Stimulated activated CD8-positive, alpha-beta memory T cell treated with anti-CD3 and anti-CD28 coated beads, Interleukin-7, amount 100 ng/mL, for 4 hours (primary cell): Measurements from ENCODE around the gene SBF2.

Source experiments
- DNase-seq, 2 donors: peaks; one replicate each; pipeline ENCODE4 v3.0.0-alpha.2; 2020; ENCODE audit warnings: low read depth in 2 of 2

Gene SBF2

DNA sequence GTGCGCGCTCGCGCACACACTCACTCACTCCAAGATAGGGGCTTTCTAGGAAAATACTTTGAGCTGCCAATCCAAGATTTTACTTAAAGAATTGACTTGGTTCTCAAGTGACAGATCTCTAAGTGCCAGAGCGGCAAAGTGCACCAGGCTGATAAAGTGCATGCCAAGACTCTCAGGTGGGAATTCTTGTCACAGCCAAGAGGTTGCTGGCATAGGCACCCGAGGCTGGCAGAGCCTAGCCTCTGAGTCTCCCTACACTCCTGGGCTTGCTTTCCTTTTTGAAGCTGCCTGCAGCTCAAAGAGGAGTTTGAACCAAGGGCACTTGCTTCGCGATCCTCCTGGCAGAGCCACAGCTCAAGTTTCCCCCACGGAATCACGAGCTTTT is 8.3 kb upstream of the SBF2 start:
- DNase-seq = no peak

DNA sequence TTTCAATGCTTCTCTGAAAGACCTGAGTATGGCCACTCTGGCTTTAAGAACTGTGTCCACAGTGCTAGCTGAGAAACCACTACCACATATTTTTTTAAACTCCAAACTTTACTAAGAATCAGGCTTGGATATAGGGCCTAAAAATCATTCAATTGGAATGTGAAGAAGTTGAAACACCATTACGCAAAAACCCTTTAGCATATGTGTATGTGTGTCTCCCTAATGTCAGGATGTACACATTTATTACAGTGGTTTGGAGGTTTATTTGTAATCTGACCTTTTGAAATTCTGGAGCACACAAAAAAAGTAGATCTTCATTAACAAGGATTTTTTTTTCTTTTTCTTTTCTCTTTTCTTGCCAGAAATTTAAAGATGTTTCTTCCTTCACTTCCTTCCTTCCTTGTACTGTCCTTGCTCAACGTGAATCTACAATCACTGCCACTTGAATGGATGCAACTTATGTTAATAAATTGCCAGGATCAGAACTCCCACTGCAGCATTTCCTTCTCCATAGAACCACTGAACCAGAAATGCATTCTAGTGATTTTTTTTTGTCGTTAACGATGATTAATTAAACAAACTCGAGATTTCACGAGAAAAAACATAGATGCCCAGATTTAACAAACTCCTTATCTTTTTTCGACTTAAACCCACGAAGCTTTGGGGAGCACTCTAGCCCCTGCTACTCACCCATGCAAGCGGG is 7.8 kb upstream of the SBF2 start:
- no peak for DNase-seq

DNA sequence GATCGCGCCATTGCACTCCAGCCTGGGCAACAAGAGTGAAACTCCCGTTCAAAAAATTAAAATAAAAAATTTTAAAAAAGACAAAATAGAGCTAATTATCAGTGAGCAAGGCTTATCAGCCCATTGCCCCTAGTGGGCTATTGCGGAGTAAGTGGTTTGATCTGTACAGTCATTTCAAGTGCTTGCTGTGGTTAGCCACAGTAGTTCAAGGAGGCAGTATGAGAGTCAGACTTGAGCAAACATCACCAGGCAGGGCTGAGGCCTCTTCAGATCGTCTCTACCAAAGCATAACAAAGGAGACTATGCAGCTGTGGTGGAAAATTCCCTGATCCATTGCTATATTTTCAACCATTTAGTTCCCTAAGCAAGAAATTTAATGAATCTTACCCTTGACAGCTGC is 4.3 kb upstream of the SBF2 start:
- peak in 1 of 2 donors; percentile 25 for DNase-seq

DNA sequence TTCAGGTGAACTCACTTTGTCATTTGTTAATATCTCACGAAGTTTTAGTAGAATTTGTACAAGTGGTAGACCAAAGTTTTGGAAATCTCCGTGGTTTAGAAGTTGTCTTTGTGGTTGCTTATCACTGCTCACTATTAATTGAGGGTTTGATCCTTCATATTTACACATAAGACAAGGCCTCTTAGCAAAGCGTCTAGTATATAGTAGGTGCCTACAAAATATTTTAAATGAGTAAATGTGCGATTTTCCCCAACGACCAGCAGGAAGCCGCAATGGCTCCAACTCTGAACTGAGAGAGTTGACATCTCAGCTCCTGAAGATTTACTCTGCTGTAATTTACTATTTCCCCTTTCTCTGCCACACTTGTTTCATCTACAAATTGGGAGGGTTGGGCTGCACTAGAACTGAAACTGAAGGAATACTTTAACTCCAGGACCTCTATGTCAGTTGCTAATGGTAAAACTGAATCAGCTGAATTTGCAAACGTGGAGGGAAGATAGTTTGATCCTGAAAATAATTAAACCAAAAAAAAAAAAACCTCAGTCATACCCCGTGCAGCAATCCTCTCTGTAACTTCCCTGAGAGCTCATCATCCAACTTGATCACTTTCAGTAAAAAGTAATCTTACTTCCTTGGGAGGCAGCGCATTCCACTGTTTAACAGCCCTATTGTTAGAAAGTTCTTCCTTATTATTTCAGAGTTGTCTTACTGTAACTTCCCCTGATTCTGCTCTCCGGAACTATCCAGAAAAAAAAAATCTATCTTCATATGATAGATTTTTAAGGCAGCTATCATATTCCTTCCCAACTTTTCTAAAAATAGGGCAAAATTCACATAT is 1.3 kb upstream of the SBF2 start:
- no peak for DNase-seq

DNA sequence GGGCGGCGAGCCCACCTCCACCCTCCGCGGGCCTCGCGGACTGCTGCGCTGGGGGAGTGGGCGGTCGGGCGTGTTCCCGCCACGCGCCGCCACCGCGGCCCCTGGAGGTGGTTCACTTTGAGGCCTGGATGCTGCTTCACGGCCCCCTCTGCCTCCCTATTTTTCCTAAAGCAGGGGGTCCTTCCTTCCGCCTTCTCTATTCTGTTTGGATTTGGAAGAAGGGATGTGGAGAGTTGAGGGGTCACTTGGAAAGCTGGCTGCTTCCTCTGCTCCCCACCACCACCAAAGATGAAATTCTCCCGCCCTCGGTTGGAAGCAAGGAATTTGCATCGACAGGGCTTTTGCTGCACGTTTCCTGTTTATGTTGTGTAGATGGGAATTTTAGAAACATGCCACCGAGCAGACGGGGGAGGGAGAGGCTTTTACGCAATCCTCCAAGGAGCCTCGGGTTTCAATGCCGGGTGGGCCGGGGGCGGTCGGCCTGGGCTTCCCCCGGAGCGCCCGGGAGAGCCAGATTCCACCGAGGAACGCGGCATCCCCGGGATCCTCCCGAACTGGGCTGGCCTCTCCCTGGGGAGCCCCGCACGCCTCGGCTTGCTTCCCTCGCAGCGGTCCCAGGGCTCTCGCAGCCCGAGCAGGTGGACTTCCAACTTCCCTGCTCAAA is 403 bp upstream of the SBF2 start:
- no peak for DNase-seq

DNA sequence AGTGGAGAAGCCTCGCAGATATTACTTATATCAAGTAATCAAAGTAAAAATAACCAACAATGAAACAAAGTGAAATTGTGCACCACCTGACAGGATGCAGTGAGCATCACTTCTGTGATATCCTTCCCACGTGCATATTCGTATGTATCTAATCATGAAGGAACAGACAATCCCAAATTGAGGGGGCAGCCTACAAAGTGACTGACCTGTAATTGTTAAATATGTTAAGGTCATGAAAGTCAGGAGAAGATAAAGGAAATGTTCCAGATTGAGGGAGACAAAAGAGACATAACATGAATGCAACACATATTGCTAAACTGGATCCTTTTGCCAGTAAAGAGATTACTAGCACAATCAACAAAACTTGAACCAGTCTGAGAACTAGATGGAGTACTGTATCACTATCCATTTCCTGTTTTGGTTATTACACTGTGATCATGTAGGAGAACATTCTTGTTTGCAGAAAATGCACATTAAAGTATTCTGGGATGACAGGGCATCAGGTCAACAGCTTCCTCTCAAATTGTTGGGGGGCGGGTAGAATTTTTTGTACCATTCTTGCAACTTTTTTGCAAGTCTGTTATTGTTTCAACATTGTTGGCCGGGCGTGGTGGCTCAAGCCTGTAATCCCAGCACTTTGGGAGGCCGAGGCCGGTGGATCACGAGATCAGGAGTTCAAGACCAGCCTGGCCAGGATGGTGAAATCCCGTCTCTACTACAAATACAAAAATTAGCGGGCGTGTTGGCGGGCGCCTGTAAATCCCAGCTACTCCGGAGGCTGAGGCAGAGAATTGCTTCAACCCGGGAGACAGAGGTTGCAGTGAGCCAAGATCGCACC is 2.0 kb downstream of the SBF2 start:
- no peak for DNase-seq

DNA sequence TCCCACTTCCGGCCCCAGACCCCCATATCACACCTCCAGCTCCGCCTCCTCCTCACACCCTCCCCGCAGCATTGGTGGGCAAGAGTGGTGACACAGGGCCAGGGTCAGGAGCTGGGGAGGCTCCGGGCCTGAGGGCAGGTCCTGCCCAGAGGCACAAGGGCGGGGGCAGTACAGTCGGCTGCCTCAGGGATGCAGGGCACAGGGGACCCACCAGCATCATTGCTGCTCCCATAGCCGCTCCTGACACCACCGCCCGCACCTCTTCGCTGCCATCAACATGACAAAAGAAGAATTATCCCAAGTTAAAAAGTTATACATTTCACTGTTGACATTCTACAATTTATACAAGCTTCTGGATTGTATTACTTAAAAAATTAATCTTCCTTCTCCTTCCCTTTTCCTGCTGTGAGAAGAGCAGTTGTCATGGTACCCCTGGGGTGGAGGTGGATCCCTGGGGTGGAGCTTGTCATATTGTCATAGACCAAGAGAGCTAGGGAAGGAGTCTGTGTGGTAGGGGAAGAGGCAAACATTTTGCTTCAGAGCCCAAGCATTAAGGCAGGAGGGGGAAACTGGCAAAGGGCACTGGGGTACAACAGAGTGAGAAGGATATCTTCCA is 4.1 kb downstream of the SBF2 start:
- no peak for DNase-seq

DNA sequence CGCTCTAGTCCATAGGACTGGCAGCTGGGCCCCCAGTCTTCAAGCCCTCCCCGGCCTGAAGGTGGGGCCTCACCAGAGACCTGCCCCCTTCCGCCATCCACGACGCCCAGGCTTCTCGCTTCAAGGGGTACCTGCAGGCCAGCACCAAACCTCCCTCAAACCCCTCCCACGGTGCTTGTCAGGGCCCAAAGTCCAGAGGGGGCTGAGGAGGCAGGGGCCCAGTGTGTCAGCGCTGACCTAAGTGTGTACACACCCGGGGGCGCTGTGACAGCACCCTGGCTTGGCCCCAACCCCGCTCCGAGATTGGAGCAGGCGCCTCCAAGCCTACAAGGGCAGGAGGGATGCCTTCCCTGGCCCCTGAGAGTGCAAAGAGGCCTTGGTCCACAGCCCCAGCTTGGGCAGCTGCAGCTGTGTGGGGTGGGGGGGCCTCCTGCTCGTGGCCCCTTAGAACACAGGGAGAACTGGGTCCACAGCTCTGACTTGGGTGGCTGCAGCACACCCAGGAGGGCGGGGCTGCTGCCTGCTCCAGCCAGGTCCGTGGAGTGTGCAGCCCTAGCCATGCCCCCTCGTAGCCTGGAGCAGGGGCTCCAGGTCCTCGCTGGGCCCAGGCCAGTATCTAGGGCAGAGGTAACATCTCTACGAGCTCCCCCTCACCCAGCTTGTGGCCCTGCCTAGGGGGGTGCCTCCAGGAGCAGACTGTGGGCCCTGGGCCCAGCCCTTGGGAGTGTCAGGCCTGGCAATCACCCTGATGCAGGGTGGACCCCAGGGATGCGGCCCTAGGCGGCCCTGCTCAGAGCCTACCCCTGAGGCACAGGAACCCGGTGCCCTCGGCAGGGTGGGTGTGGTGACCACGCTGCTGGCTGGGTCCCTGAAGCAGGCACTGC is 4.9 kb downstream of the SBF2 start:
- no peak for DNase-seq

DNA sequence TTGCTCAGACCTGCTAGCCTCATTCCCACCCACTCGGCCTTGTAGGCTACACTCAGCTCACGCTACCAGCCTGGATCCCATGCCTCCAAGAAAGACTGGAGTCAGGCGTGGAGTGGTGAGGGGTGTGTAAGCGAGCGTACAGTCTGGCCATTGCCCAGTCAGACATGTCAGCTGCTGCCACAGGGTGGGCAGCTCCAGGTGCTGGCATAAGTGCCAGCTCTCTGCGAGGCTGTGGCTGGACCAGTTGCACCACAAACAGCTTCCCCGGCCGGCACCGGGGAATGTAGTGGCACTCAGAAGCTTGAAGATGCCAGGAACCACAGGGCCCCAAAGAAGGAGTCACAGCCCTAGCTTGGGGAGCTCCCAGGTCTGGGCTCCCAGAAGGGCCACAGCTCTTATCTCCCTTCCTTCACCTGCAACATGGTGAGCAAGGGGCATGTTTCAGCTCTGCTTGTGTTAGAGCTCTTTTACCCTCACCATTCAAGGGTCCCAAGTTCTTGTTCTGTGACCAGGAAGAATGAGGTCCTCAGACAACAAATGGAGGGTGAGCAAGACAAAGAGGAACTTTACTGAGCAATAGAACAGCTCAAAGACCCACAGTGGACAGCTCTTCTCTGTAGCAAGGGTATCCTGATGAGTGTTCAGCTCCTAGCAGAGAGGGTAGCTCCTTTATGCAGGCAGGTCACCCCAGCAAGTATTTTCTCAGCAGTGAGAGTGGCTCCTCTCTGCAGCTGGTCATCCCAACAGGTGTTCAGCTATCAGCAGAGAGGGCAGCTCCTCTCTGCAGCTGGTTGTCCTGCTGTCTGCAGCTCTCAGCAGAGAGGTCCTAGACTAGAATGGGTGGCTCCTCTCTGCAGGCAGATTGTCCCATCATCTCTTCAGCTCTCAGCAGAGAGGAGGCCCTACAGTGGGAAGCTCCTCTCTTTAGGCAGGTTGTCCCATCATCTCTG is 6.0 kb downstream of the SBF2 start:
- no peak for DNase-seq

DNA sequence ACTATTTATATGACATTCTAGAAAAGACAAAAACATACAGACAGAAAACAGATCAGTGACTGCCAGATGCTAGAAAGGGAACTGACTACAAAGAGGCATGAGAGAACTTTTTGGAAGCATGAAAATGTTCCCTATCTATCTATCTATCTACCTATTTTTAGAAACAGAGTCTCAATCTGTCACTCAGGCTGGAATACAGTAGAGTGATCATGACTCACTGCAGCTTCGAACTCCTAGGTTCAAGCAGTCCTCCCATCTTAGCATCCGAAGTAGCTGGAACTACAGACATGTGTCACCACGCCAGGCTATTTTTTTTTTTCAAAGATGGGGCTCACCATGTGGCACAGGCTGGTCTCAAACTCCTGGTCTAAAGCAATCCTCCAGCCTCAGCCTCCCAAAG is 6.9 kb downstream of the SBF2 start:
- DNase-seq = no peak

DNA sequence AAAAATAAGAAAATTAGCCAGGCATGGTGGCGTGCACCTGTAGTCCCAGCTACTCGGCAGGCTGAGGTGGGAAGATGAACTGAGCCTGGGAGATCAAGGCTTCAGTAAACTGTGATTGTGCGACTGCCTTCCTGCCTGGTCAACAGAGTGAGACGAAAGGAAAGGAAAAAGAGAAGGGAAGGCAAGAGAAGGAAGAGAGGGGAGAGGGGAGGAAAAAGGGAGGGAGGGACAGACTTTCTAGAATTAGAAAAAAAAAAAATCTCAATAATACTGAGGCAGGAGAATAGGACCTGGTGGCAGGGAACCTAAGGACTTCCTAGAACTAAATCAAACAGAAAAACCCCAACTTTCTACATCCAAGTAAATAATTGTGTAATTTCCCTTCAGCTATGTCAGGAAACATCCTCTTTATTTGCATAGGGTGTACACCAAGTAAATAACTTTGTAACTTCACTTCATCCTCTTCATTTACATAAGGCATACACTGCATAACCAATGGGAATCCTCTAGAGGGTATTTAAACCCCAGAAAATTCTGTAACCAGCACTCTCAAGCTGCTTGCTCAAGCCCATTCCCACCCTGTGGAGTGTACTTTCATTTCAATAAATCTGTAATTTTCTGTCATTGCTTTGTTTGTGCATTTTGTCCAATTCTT is 8.7 kb downstream of the SBF2 start:
- no peak for DNase-seq

DNA sequence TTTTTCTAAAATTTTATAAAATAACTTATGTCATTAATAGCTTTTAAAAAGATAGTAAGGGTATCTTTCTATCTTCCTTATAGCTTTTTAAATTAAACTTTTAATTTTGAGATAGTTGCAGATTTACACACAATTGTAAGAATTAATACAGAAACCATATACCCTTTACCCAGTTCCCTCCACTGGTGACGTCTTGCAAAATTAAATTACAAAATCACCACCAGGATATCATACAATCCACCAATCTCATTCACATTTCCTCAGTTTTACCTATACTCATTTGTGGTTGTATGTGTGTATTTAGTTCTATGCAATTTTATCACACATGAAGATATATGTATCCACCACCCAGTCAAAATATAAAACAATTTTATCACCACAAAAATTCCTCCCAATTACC is 10.0 kb downstream of the SBF2 start:
- no peak for DNase-seq

DNA sequence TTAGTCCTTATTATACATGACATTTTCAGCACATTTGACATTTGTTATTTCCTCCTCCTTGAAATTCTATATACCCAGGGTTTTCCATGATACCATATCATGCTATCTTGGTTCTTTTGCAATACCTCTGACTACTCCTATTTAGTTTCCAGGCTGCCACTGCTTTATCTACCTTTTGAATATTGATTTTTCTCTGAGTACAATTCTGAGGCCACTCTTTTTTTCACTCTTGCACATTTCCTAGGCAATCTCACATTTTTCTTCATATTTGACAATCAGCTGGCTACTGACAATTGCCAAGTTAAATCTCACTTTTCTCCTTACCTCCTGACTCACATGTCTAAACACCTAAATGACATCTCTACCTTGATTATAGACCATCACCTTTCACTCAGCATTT is 11.9 kb downstream of the SBF2 start:
- DNase-seq = no peak

DNA sequence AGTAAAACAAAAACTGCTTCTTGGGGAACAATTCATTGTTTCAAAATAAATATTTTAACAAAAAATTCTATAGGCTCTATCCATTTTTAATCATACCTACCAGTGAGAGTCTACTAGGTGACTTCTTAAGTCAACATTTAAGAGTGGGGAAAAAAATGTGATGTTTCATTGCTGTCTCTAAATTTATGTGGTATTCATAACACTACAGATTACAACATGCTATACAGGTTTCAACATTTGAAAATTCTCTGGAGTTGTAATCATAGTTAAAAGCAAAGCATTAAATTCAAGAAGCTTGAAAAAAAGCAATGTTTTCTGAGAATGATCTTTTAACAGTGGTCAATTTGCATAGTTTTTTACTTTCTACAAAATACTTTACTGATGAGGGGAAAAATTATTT is 18.3 kb downstream of the SBF2 start:
- DNase-seq = no peak

DNA sequence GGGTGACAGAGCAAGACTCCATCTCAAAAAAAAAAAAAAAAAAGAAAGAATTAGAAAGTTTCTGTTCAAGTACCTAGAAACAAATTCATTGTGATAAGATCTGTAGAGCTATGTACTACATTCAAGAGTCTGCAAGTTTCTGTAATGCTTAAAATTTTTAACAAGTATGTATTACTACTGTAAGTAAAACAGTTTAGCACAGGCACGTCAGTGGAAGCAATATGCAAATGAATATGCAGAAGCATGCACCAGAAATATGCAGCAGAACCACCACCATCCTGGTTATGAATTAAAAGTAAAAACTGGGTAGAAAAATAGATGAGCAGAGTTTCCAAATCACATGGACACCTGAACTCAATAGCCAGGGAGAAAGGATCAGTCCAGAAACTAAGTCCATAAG is 19.3 kb downstream of the SBF2 start:
- DNase-seq = no peak

DNA sequence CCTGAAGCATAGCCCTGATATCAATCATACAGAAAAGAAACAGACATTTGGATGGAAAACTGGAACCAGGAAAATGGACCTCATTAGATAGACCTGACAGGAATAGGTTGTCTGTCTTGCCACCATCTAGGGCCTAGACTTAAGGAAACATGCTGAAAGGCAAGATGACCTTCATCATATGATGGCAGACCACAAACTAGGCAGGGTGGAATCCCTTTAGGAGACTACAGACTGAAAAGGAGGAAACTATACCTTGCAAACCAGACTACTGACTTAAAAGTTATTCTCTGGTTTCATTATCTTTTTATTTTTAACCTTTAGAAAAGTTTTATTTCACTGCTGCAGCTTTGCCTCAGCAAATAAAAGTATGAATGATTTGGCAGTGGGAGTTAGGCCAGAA is 20.3 kb downstream of the SBF2 start:
- no peak for DNase-seq

DNA sequence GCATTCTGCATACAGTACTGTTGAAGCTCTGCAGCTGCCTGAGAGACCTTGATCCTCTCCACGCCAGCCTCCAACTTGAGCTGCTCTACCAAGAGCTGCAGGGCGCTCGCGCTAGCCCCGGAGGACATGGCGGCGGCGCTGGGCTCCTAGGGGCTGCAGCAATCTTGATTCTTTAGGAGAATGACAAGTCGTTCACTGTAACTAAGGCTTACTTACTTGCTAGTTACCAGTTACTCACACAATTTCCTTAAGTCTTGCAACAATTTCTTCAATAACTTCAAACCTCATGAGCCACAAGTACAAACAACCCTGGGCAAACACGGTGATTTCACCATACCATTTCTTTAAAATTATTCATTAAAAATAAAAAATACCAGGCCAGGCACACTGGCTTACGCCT is 21.9 kb downstream of the SBF2 start:
- no peak for DNase-seq

DNA sequence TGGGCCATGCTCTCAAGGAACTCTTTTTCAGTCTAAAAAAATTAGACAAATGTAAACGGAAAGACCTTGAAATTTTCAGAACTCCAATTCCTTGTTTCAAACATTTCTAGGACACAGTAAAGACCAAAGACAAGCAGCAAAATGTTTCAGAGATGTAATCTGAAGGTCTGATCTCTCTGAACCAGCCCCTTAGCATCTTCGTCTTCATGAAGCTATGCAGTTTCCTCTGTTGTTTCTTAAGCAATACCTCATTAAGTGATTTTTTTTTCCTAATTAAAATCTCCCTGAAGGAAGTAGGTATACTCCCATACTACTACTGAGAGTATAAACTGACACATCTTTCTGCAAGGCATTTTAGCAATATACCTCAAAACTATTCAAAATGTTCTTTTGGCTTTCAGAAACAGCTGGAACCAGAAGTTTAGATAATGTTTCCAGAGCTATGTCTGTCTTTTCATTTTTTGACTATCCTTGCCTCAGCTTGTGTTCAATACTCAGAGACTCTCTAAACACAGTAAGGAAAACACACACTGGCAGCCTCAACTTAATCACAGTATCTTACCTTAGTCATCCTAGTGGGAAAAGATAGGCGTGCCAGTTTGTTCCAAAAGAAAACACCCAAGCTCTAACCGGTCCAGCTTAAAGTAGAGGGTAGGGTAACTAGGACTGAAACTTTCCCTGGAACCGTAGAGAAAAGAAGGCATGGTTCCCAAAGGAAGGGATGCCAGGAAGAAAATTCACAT is 25.1 kb downstream of the SBF2 start:
- DNase-seq = no peak
